ENCODE results near the gene RBM15.

Gene RBM15

DNA sequence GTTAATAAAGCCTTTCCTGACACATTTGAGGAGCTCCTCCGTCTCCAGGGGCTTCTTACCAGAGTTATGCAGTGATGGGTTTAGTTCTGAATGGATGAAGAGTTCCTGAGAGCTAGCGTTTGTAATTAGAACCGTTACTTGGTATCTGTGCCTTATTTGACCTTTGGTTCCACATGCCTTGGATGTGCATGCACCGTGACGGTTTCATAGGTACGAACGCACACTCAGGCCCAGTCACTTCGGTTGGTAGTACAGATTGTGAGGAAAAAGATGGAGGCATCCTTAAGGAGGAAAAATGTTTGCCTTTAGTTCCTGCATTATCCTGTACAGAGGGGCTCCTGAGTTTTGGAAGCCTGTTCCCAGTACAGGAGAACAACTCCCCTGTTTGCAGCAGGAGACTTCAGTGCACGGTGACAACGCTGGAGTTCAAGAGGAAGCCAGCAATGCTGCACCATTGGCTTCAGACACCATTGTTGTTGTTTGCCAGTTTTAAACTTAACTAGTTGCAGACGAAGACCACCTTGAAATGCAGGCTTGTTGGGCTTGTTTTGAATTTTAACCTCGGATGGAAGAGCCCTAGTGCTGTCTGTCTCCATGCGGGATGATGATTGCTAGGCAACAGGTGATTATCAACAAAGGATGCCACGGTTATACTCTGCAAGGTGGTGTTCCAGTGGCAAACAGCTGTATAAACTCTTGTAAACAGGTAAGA, 8.2 kb downstream of the RBM15 start:
- no peak for DNase-seq (ENCODE audit: low read depth)
- no peak overlapping the region for H3K4me3 ChIP-seq (ENCODE audit: low read length)
- TF ChIP-seq, protein P1, sequence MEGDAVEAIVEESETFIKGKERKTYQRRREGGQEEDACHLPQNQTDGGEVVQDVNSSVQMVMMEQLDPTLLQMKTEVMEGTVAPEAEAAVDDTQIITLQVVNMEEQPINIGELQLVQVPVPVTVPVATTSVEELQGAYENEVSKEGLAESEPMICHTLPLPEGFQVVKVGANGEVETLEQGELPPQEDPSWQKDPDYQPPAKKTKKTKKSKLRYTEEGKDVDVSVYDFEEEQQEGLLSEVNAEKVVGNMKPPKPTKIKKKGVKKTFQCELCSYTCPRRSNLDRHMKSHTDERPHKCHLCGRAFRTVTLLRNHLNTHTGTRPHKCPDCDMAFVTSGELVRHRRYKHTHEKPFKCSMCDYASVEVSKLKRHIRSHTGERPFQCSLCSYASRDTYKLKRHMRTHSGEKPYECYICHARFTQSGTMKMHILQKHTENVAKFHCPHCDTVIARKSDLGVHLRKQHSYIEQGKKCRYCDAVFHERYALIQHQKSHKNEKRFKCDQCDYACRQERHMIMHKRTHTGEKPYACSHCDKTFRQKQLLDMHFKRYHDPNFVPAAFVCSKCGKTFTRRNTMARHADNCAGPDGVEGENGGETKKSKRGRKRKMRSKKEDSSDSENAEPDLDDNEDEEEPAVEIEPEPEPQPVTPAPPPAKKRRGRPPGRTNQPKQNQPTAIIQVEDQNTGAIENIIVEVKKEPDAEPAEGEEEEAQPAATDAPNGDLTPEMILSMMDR (IDR thresholded peaks at IDR 0.05; ENCODE audit: insufficient read depth, low read depth, low read length, missing control alignments): no peak

DNA sequence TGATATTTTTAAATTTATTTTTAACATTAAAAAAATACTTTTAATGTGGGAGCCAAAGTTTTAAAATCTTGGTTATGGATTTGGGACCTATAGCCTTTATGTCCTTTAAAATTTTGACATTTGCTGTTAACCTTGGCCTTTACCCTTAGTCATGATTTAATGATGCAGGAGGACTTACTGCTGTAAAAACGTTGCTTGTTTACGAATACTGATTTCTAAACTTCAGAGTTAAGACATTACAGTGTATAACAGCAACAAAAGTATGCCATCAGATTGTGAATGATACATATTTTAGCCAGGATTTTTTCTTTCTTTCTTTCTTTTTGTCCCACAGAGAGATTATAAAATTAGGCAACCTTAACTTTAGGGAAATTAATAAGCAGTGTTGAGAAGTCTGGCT, 8.9 kb downstream of the RBM15 start:
- DNase-seq (ENCODE audit: low read depth): no peak

DNA sequence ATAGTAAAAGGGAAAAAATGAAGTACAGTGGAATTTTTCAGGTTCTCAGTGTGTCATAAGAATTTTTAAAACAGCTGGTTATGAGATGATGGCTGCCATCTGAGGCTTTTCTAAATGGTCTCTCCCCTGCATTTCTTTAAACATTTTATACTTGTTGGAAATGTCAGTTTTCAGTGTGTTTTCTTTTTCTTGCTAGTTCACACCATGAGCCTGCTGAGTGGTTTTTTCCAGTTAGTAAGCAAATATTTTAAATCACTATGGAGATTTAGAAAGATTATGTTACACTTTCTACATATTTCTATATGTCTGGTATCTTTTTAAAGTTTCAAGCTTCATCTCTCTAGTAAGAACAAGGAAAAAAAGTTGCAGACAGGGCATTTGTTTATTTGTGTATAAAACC, 9.6 kb downstream of the RBM15 start:
- DNase-seq (ENCODE audit: low read depth): no peak
- no peak overlapping the region for H3K4me3 ChIP-seq (ENCODE audit: low read length)
- TF ChIP-seq, protein P1 (IDR thresholded peaks at IDR 0.05; ENCODE audit: insufficient read depth, low read depth, low read length, missing control alignments): no peak

More for the DNA sequence above, 8.9 kb downstream of the RBM15 start:
- TF ChIP-seq, protein P1 (IDR thresholded peaks at IDR 0.05; ENCODE audit: insufficient read depth, low read depth, low read length, missing control alignments): no peak
- no peak overlapping the region for H3K4me3 ChIP-seq (ENCODE audit: low read length)

DNA sequence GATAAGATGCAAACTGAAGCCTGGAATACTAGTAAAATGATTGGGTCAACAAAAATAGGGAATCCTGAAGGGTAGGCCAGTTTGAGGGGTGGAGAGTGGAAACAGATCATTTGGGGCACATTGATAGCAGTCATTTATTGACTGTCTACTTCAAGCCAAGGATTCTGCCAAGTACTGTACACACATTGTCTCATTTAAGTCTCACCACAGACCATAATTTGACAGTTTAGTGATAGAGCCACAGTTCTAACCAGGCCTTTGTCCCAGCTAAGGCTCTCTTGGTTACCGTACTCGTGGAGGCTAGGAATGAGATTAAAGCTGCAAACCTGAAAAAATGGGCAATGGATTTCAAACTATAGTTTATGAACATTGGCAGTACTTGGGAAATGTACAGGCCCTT, 11.2 kb downstream of the RBM15 start:
- TF ChIP-seq, protein P1 (IDR thresholded peaks at IDR 0.05; ENCODE audit: insufficient read depth, low read depth, low read length, missing control alignments): no peak
- DNase-seq (ENCODE audit: low read depth): no peak
- no peak overlapping the region for H3K4me3 ChIP-seq (ENCODE audit: low read length)

DNA sequence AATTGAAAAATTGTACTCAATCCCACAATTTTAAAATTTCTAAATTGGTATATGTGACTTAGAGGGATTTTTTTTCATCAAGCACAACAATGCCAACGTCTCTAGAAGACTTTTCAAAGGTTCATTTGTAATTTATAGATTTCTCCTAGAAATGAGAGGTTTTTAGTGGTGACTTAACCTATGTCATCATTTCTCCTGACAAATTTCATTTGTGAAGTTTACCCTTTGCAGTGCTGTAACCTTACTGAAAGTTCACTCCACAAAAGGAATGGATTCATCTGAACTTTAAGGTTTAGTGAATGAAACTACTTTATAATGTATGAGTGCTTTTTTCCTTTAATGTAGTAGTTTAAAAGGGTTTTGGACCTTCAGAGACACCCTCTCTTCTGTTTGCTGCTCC, 16.1 kb downstream of the RBM15 start:
- H3K4me3 ChIP-seq (ENCODE audit: low read length): no peak overlapping the region
- TF ChIP-seq, protein P1 (IDR thresholded peaks at IDR 0.05; ENCODE audit: insufficient read depth, low read depth, low read length, missing control alignments): no peak
- no peak for DNase-seq (ENCODE audit: low read depth)

DNA sequence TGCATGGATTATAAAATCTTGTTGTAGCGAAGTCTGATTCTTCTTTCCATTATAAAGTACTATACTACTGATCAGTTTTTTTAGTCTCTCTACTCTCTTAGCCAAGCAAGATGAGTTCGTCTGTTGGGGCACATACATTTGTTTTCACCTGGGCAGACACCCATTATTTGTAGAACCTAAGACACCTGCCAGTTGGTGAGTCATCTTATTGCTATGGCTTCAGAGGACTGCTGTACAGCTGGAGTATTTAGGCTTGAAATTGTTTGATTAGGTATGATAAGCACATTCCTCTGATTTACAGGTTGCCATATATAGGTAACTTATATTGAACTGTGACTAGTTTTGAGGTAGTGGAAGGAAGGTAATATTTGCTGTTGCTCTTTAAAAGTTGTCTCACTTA, 17.2 kb downstream of the RBM15 start:
- peak; percentile 53 for DNase-seq (ENCODE audit: low read depth)
- TF ChIP-seq, protein P1 (IDR thresholded peaks at IDR 0.05; ENCODE audit: insufficient read depth, low read depth, low read length, missing control alignments): no peak

DNA sequence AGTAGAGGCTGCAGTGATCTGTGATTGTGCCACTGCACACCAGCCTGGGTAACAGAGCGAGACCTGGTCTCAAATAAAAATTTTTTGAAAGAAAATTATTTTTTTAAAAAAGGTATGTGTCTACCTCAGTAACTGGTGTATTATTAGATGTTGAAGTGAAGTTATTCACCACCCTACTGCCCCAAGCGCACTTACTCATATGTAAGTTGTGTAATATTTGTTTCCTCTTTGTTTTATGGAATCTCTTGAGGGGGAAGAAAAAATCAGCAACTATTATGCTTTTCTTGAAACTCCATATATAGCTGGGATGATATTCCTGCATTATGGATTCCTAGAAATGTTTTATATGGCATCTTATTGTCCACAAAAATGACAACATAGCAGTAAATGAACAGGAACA, 21.3 kb downstream of the RBM15 start:
- peak; percentile 48 for DNase-seq (ENCODE audit: low read depth)
- no peak overlapping the region for H3K4me3 ChIP-seq (ENCODE audit: low read length)
- TF ChIP-seq, protein P1 (IDR thresholded peaks at IDR 0.05; ENCODE audit: insufficient read depth, low read depth, low read length, missing control alignments): no peak

More for the DNA sequence above, 17.2 kb downstream of the RBM15 start:
- no peak overlapping the region for H3K4me3 ChIP-seq (ENCODE audit: low read length)

Data from epithelial cell of esophagus (primary cell).